Stimulated activated CD4-positive, alpha-beta T cell treated with anti-CD3 and anti-CD28 coated beads, Interleukin-4, amount 100 ng/mL, for 24 hours (primary cell): ENCODE measurements around the gene UQCC5.

Source experiments
- DNase-seq: peaks from one replicate; pipeline ENCODE4 v3.0.0-alpha.2; 2020

UQCC5 gene, protein sequence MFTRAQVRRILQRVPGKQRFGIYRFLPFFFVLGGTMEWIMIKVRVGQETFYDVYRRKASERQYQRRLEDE

DNA sequence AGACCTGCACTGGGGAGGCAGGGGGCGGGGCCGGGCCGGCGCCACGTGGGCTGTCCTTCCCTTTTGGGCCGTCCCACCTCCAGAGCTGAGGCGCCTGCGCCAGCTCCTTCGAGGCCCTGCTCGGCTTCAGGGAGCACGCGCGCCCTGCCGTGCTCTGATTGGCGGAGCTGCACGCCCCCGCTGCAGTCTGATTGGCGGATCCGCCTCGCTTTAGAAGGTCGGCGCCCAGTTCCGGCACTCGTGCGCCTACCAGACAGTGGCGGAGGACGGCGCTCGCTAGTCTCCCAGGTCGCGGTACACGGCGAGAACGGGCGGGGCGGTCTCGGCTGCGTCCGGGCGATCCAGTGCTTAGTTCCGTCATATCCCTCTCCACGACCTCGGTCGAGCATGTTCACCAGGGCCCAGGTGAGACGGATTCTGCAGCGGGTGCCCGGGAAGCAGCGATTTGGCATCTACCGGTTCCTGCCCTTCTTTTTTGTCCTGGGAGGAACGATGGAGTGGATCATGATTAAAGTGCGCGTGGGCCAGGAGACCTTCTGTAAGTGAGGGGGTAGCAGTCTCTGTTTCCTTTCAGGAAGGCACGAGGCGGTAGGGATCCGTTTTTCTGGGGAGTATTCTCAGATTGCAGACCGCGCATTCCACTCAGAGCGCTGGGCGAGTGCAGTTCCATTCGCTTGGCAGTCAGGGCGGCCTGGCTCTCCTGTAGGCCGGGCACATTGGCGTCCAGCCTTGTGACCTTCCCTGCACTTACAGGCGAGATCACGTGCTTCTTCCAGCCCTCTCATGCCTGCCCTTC, at the start of gene UQCC5:
TSS of gene UQCC5 (plus strand) at position 237 of the 796 bp plus-strand sequence. CDS start at position 388, 151 bp downstream.
- peak; percentile 98 for DNase-seq

DNA sequence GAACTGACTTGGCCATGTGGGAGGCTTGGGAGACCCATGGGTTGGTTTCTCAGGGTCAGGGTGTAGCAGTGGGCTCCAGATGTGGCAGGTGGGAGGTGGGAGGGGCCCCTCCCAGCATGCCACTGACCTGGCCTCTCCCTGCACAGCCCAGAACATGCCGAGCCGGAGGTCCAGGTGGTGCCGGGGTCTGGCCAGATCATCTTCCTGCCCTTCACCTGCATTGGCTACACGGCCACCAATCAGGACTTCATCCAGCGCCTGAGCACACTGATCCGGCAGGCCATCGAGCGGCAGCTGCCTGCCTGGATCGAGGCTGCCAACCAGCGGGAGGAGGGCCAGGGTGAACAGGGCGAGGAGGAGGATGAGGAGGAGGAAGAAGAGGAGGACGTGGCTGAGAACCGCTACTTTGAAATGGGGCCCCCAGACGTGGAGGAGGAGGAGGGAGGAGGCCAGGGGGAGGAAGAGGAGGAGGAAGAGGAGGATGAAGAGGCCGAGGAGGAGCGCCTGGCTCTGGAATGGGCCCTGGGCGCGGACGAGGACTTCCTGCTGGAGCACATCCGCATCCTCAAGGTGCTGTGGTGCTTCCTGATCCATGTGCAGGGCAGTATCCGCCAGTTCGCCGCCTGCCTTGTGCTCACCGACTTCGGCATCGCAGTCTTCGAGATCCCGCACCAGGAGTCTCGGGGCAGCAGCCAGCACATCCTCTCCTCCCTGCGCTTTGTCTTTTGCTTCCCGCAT, 49.2 kb upstream of the UQCC5 start:
- no peak for DNase-seq

DNA sequence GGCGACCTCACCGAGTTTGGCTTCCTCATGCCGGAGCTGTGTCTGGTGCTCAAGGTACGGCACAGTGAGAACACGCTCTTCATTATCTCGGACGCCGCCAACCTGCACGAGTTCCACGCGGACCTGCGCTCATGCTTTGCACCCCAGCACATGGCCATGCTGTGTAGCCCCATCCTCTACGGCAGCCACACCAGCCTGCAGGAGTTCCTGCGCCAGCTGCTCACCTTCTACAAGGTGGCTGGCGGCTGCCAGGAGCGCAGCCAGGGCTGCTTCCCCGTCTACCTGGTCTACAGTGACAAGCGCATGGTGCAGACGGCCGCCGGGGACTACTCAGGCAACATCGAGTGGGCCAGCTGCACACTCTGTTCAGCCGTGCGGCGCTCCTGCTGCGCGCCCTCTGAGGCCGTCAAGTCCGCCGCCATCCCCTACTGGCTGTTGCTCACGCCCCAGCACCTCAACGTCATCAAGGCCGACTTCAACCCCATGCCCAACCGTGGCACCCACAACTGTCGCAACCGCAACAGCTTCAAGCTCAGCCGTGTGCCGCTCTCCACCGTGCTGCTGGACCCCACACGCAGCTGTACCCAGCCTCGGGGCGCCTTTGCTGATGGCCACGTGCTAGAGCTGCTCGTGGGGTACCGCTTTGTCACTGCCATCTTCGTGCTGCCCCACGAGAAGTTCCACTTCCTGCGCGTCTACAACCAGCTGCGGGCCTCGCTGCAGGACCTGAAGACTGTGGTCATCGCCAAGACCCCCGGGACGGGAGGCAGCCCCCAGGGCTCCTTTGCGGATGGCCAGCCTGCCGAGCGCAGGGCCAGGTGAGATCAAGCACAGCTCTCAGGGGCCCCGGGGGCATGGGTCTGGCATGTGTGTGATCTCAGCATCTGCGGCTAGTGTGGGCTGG, 48.4 kb upstream of the UQCC5 start:
- no peak for DNase-seq

DNA sequence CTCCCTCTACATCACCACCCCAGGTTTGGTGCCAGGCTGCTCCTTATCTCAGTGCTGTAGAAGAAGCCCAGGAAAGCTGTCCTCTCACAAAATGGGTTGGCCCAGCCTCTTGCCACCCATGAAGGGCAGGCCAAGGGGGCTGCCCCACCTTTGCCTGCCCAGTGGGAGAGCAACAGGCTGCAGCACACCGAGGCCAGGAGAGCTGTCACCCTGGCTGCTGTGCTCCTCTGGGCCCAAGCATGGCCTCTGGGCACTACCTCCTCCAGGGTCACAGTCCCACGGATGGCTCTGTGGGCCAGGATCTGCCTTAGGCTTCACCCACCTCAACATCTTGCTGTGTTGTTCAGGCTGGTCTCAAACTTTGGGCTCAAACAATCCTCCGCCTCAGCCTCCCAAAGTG, 47.7 kb upstream of the UQCC5 start:
- no peak for DNase-seq

DNA sequence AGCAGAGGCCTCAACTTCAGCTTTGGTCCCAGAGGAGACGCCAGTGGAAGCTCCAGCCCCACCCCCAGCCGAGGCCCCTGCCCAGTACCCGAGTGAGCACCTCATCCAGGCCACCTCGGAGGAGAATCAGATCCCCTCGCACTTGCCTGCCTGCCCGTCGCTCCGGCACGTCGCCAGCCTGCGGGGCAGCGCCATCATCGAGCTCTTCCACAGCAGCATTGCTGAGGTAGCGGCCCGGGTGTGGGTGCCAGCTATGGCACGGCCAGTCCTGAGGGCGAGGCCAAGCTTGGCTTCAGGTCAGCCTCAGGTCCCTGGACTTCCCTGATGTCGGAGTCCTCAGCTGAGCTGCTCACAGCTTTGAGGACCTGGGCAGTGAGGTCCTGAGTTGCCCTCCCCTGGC, 47.0 kb upstream of the UQCC5 start:
- no peak for DNase-seq

DNA sequence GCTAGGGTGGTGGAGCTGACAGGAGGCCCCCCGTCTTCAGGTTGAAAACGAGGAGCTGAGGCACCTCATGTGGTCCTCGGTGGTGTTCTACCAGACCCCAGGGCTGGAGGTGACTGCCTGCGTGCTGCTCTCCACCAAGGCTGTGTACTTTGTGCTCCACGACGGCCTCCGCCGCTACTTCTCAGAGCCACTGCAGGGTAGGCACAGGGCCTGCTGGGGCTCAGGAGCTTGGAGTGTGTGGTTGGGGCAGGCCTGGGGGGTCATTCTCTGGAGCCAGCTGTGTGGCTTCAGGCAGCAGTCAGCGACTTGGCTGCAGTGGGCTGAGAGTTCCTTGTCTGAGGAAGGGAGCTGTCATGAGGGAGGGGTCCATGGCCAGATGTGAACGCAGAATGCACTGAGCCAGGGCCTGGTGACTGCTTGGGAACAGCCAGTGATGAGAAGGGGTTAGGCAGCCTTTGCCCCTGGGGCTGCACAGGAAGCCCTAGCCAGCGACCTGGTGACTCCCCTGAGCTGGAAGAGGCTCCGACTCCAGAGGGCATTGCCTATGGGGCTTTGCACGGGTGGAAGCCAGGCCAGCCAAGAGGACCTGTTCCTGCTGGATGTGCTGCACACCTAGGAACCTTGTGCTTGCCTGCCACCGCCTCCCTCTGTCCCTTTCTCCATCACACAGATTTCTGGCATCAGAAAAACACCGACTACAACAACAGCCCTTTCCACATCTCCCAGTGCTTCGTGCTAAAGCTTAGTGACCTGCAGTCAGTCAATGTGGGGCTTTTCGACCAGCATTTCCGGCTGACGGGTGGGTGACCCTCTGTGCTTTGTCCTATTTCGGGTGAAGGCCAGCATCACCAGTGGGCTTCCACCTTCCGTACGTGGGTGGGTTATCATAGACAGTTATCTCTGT, 46.1 kb upstream of the UQCC5 start:
- no peak for DNase-seq

DNA sequence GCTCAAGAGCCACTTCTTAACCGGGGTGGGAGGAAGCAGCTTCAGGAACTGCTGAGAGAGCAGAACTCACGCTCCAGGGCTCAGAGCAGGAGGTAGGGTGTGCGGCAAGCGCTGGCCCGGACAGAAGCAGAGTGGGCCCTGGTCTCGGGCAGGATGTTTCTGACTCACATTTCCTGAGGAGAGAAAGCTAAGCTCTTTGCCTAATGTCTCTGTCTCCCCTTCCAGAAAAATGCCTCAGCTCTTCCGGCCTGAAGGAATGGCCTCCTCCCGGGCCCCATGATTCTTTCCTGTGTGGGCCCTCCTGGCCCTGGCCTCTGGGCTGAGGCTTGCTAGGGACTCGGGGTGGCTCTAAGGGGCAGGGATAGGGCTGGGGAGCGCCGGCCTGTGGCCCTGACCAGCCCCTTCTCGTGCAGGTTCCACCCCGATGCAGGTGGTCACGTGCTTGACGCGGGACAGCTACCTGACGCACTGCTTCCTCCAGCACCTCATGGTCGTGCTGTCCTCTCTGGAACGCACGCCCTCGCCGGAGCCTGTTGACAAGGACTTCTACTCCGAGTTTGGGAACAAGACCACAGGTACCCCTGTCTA, 45.4 kb upstream of the UQCC5 start:
- no peak for DNase-seq

DNA sequence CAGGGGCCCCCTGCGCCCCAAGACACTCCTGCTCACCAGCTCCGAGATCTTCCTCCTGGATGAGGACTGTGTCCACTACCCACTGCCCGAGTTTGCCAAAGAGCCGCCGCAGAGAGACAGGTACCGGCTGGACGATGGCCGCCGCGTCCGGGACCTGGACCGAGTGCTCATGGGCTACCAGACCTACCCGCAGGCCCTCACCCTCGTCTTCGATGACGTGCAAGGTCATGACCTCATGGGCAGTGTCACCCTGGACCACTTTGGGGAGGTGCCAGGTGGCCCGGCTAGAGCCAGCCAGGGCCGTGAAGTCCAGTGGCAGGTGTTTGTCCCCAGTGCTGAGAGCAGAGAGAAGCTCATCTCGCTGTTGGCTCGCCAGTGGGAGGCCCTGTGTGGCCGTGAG, 44.3 kb upstream of the UQCC5 start:
- DNase-seq, result no peak

DNA sequence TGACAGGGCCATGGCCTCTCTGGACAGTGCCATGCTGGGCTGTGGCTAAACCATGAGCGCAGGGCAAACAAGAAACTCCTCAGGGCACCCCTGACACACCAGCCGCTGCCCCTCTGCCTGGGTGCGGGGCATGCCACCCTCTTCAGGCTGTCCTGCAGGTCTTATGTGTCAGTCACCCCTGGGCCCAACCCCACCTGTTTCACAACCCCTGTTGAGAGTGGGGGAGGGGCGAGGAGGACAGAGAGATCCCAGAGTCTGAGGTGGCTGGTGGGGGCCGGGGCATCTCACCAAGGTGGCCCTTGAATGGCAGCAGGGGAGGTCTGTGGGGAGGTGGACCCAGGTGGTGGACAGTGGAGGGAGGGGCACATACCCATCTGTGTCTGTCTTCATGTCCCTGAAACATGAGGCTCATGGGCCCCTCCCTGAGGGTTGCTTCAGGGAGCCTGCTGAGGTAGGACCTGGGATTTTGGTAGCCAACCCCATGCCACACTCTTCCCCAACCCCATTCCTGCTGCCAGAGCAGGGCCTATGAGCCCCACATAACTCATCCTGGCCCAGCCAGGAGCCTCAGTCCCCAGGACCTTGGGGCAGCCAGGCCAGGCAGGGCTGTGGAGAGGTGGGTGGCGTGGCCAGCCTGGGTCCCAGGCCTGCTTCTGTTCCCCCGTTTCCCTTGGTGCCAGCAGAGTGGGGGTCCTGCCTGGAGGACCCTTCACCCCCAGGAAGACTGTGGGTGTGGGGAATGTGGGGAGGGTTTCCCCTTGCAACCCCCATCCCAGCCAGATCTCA, 43.0 kb upstream of the UQCC5 start:
- DNase-seq, result no peak

DNA sequence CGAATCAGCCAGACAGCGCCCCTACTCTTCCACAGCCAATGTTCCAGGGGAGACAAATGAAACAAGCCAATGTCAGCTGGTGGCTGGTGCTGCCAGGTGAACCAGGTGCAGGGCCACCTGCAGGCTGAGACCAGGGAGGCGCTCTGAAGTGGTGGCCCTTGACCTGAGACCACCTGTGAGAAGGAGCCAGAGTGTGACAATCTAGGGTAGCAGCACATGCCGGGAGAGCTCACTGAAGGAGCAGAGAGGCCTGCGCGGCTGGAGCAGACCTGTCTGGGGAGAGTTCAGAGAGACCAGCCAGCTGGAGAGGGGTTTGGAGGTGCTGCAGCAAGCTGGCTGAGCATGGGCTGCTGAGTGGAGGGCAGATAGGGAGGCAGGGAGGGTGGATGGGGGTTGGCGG, 42.0 kb upstream of the UQCC5 start:
- DNase-seq, result no peak

DNA sequence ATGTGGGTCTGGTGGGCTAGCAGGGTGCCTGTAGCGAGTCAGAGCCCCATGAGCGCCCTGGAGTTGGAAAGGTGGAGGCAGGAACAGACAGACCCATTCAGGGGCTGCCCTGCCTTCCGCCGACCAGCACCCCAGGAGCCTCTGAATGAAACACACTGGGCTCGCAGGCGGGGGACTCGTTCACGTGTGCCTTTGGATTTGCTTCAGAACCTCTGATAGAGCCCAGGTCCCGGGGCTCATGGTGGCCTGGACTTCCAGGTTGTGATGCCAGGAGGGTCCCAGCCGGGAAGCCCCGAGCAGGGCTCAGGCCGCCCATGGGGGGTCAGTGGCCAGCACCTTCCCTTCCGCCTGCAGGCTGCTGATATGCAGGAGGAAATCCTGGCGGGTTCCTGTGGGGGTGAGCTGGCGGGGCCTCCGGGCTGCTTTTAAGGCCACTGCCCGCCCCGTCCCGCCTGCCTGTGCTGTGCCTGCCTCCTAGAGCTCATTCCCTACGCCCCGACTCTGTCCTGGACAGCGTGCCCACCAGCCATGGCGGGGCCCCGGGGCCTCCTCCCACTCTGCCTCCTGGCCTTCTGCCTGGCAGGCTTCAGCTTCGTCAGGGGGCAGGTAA, 41.4 kb upstream of the UQCC5 start, which contains the start of gene STAB1:
TSS of gene STAB1 (plus strand) at position 453 of the 610 bp plus-strand sequence. CDS start at position 529, 76 bp downstream.
- no peak for DNase-seq

DNA sequence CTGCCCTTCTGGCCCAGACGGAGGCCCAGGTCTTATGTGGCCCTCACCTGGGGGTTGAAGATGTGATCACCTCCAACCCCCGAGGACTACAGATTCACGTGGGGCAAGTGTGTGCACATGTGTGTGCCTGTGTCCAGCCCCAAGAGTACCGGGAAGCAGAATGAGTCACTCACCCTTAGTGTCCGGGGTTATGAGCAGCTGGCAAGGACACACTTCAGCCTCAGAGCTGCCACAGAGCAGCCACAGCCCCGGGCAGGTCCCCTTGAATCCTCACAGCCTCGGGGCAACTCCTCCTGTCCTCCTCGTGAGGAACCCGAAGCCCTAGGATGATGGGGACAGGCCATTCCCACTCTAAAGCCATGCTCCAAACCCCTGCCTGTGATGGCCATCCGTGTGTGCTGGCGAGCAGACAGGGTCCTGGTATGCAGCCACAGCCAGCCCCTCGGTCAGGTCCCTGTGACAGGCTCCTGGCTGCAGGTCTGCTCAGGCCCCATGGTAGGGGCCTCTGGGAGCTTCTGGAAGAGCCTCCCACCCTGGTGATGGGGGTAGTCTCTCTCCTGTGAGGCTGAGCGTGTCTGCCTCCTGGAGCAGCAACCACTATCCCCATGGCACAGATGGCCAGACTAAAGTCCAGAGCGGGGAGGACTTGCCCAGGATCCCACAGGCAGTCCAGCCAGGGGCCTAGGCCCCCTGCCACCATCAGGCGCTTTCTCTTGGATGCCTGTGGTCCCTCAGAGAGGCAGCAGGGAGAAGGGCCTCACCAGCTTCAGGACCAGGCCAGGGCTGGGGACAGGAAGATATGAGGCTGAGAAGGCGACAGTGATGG, 40.4 kb upstream of the UQCC5 start:
- no peak for DNase-seq

DNA sequence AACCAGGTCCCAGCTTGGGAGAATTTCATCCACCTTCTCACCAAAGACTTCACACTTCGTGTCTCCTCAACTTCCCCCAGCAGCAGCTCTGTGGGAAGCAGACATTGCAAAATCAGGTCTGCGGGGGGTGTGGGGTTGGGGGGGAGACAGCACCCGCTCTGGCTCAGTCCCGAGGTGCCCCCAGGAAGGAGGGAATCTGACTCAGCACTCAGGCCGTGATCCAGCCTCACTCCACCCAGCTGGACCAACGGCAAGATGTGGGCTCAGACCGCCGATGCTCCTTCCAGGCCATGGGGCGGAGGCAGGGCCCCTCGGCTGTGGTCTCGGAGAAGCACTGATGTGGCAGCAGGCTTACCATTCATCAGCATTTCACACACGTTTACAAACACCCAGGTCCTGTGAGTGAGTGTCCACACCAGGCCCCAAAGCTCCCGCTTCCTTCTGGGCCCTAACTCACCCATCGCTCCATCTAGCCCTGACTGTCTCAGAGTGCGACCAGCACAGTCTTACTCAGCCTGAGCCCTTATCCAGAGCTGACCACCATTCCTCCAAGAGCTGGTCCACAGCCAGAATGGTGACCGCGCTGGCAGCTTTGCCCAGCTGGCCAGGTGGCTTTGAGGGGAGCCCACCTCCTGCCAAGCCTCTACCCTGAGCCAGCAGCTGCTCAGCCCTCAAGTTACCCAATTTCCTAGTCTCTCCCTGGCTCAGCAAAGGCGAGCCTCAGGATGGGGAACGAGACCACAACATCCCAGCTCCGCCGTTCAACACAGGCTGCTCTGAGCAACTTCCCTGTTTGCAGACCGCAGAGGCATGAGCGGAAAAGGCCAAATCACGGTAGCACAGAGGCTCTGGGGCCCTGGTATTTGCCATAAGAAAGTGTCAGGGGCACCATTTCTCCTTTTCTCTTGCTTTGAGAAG, 38.0 kb upstream of the UQCC5 start:
- DNase-seq, result no peak

DNA sequence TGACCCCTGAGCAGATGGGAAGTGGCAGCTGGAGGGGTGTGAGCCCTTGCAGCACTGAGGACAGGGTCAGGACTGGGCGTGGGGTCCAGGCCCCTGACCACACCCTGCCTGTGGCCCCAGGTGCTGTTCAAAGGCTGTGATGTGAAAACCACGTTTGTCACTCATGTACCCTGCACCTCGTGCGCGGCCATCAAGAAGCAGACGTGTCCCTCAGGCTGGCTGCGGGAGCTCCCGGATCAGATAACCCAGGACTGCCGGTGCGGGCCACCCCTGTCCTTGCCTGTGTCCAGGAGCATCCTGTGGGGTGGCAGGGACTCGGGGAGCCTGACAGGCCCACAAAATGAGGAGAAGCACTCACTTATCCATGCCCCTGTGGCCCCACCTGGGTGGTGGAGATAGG, 35.4 kb upstream of the UQCC5 start:
- no peak for DNase-seq

DNA sequence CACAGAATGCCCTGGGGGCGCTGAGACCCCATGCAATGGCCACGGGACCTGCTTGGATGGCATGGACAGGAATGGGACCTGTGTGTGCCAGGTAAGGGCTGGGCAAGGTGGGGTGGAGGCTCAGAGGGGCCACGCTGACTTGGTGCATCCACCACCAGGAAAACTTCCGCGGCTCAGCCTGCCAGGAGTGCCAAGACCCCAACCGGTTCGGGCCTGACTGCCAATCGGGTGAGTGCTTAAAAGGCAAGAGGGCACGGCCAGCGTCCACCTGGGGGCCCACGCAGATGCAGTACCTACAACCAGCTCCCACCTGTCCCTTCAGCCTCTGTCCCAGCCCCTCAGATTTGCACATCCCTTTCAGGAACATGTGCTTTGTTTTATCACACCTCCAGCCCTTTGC, 34.4 kb upstream of the UQCC5 start:
- DNase-seq, result no peak

DNA sequence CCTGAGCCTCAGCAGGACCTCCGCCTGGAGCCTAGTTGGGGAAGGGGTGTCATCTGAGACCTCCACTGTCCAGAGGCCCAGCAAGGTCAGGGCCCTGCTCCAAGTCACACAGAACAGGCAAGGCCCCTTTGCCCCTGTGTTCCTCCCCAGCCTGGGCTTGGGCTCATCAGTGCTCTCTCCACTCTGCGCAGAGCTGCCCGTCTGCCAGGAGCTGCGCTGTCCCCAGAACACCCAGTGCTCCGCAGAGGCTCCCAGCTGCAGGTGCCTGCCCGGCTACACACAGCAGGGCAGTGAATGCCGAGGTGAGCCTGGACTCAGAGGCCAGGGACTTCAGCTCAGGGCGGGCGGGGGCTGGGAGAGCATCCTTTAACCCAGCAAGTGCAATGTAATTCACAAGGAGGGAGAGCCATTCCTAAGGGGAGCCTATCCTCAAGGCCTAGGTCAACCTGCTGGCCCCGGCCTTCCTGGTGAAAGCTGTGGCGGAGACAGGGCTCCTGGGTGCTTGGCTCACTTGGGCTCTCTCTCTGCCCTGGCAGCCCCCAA, 33.5 kb upstream of the UQCC5 start:
- no peak for DNase-seq

DNA sequence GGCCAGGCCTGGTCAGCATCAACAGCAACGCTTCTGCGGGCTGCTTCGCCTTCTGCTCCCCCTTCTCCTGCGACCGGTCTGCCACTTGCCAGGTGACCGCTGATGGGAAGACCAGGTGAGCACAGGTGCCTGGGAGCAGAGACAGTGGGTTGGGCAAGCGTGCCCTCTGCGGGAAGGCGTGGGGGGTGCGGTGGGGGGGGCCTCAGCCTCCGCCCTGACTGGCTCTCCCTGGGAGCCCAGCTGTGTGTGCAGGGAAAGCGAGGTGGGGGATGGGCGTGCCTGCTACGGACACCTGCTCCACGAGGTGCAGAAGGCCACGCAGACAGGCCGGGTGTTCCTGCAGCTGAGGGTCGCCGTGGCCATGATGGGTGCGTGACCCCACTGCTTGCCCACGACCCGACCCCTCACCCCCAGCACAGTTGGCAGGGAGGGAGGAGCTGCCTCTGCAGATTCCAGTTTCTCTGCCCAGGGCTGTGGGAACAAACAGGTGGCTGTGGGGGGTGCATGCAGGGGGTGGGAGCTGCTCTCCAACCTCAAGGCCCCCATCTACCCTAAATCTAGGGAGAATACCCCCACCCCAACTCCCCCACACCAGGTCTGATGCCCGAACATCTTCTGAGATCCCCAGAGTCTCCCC, 32.5 kb upstream of the UQCC5 start:
- DNase-seq, result no peak
